GF-D8 (cell line): Measurements from ENCODE around the gene MEGF10.

Source experiments
- DNase-seq: peaks from one replicate; lab custom pipeline; 2025; lab: John Stamatoyannopoulos, UW

MEGF10 gene

DNA sequence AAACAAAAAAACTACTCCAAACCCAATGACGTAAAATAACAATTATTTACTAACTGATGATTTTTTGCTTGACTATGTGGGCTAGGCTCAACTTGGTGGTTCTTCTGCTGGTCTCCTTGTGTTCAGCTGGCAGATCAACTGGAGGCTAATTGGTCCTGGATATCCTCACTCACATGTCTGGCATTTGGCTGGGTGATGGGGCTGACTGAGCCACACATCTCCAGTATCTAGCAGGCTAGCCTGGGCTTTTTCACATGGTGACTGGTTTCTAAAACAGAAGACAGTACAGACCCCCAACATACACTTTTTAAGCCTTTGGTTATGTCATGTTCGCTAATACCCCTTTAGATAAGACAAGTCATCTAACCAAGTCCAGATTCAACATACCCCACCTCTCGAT lies 122.1 kb downstream of the MEGF10 start:
- DNase-seq, result no peak

DNA sequence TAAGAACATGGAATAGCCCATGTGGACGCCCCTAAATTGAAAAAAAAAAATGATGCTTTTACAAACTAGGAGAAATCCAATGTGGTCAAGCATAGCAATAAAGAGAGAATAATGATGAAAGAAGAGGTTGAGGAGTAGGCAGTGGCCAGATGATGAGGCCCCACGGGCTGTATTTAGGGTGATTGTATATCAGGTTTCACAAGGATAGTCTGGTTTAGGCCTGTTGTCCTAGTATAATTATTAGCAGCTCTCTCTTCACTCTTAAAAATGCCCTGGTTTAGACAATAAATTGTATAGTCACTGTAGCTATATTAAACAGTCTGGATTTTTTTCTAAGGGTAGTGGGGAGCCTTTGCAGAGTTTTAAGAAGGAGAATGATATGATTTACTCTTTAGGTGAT lies 124.4 kb downstream of the MEGF10 start:
- no peak for DNase-seq

DNA sequence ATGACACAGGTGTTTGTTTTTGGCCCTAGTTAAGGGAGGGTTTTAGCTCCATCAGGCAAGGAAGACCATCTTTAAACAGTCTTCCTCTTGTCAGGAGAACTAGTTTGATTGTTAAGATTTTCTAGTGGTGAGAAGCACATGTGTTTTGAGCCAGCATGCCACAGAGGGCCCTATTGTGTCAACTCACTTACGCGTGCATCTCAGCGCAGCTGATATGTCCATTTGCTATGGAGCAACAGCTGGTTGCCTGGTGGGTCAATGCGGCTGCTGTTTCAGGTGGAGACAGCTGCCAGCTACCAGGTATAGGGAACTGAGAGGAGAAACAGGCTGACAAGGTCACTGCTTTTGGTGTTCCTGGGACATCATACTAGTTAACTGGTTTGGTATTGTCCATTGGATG lies 126.3 kb downstream of the MEGF10 start:
- no peak for DNase-seq

DNA sequence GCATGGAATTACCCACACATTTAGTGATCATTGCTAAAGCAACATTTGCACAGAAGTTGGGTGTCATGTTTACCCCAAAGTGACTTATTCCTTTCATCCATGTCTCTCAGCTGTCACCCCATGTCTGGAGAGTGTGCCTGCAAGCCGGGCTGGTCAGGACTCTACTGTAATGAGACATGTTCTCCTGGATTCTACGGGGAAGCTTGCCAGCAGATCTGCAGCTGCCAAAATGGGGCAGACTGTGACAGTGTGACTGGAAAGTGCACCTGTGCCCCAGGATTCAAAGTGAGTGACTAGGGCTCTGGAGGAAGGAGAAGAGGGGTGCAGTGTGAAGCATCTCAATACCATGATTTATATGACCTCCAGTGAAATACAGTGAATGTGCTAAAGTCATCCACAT lies 126.9 kb downstream of the MEGF10 start:
- DNase-seq, result no peak

DNA sequence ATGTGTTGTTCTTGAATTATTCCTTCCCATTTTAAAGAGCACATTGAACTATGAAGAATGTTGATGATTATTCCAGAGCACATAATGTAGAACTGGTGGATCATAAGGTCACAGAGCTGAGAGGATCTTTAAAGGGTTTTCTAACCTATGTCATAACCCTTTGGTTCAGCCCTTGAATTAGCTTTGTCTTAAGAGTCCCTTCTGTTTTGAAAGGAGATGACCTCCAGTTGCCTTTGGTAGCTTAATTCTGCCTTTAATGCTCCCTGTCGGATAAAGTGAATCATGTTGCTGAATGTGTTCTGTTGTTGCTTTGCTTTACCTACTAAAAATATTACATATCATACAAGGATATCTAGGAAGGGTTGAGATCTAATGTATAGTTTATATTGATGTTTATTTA lies 127.8 kb downstream of the MEGF10 start:
- DNase-seq, result no peak

DNA sequence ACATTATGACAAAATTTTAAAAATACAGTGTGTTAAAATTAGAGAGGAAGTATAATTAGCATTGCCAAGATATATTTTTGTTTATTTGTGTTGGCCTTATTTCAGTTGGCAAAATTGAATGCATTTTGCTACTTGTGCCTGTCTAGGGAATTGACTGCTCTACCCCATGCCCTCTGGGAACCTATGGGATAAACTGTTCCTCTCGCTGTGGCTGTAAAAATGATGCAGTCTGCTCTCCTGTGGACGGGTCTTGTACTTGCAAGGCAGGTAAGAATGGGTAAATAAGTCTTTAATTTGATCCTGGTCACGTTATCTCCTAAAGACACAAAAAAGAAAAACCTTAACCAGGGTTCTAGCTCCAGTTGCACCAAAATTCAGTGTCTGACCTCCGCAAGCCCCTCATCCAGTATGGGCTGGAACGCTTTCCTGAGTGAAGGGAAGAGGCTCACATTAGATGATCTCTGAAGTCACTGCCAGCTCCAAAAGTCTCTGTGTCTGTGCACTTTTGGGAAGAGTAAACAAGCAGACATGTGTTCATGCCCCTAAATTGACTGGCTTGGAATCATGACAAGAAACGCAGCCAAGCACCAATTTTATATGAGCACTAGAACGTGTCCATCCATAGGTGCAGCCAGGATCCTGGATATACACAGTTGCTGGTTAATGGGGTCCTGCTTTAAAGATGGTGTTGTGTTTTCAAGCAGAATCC lies 128.5 kb downstream of the MEGF10 start:
- DNase-seq, result no peak

DNA sequence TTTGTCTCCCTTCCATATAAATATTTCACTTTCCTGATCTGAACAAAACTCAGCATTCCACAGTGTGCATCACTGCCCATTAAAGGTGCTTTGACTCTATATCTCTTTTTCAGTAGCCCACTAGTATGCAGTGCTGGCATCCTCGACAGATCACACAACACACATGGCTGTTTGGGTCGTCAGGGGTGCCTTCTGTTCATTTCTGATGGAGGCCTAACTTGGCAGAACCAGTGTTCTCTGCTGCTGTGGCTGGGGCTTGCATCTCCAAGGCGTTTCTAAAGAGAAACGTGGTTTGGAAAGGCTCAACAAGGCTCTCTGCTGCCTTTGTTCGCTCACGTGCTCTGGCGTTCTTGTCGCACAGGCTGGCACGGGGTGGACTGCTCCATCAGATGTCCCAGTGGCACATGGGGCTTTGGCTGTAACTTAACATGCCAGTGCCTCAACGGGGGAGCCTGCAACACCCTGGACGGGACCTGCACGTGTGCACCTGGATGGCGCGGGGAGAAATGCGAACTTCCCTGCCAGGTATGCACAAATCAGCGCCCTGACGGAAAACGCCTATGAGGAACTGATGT lies 129.2 kb downstream of the MEGF10 start:
- DNase-seq, result no peak

DNA sequence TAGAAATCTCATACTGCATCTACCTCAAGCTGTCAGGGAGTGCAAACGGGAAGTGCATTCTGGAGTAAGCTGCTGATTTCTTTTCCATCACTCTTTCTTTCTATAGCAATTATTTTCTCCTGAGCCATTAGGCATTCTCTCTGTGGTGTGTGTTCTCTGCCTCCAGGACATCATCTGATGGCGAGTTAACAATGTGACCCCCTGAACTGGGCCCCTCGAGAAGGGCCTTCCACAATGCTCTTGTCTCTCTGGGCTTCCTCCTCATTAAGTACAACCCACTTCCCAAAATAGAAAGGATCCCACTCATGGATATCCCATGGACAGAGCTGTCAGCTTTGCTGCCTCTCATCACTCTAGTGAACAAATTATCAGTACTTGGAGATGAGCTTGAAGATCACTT lies 130.2 kb downstream of the MEGF10 start:
- no peak for DNase-seq

DNA sequence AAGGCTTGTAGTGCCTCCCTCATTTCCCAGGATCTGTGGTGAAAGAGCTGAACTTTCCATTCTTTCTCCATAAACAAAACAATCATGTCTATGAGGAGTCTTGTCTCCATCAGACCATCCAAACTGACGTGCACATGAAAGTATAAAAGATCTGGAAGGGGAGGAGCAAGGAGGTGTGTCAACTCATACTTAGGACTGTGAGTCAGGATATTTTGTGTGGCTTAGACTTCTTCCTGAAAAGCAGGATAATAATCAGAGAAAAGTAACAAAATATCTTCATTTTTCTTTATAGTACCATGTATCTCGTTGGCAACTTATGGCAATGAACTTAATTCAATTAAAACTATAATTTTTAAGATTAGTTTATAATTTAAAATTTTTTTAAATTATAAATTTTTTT lies 130.9 kb downstream of the MEGF10 start:
- no peak for DNase-seq

DNA sequence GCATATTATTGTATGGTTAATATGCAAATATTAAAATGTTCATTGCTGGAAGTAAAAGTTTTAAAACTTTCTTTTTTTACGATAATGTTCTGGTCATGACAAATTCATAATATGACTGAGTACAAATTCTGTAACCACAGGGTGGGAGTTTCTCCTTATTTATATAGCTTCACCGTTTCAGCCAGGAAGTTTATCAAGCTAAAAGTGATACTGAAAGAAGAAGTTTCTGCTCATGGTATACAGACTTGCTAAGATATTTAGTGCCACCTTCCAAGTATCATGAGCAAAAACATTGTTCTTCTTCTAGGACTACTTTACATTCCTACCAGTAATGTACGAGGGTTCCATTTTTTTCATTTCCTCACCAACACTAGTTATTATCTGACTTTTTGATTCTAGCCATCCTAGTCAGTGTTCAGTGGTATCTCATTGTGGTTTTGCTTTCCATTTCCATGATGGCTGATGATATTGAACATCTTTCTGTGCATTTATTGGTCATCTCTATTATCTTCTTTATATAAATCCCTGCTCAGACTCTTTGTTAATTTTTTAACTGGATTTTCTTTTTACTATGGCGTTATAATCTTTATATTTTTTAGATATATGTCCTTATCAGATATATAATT lies 132.7 kb downstream of the MEGF10 start:
- no peak for DNase-seq

DNA sequence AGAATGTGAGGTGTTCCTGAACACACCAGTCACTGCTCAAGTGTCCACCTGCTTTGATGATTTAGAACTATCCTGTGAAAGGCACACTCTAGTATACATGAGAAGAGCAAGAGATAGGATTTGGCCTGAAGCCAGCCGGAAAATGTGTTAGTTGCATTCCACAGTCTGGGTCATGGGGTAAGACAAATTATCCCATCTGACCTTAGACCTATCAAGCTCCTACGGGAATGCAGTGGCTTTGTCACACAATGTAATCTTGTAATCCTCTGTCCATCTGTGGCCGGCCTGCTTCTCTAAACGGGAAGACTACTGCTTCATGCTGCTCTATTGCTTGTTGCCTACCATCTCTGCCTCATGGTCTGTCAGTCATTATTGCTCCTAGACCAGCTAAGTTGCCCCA lies 134.4 kb downstream of the MEGF10 start:
- DNase-seq, result no peak

DNA sequence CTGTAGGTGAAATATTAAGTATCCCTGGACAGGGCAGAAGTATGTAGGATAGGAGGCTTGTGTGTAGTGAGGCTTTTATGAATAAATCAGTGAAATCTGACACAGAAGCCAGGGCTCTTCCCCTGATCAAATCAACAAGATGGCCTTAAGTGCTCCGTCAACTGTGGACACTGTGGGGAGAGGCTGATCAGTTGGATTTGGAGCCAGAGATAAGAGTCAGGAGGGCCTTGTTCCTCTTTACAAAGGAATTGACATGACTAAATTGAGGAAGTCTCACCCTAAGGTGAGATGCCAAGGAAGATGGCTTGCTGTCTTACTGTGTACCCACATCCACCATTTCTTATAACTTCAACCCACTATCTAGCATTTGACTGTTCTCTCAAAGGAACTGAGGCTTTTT lies 135.3 kb downstream of the MEGF10 start:
- no peak for DNase-seq

DNA sequence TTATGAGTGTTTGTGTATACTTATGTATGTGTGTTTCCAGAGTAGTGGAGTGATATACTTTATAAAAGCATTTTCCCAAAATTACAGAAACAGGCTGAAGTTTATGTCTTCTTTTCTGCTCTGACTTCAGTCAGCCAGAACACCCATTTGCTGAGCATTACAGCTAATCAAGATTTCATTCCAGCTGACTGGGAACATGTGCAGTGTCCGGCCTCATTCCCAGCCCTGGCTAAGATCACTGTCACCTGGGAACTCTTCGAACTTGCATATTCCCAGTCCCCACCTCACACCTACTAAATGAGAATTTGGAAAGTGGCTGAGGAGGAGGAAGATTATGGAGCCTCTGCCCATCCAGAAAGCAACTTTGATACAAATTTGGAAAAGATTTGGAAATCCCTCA lies 136.1 kb downstream of the MEGF10 start:
- no peak for DNase-seq

DNA sequence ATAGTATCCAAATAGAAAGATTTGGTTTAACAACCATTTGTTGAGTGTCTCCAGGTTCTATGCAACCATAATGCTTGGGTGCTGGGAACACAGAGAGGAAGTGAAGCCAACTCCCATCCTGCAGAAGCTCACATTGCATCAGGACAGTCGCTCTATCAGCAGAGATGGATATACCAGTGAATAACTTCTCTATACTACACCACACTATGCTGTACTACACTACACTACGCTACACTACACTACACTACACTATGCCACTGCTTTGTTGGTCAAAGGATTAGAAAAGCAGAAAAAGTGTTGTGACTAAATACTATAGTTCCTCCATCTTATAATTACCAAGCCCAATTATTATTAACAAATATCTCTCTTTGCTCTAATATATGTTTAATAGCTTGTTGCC lies 137.7 kb downstream of the MEGF10 start:
- no peak for DNase-seq

DNA sequence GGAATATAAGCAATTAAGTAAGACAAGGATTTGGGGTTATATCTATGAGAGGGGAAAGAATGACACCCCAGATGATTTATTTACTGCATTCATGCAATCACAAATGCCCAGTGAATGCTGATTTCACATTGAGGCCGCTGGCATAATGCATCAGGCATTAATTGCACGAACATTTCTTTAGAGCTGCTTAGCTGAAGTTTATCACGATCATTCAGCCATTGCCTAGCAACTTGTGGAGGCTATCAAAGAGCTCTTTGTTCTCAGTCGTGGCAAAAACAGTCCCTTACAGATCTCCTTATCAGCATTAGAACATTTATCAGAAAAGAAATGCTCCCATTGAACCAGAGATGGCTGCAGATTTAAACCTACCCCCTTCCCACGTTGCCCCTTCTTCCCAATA lies 138.2 kb downstream of the MEGF10 start:
- no peak for DNase-seq

DNA sequence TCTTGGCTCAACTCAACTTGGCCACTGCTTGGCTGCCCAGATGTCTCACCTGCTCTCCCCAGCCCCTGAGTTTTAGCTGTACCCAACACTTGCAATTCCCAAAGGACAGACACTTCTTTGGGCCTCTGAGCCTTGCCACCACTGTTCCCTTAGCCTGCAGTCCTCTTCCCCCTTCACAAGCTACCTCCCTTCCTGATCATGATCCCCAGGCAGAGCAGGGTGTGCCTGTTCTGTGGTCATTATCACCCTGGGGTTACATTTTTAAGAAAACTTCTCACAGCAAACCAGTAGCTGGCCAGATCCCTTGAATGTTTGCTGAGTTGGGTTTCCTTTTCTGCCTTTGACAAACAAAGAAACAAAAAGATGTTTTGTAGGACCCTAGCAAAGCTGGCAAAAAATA lies 139.3 kb downstream of the MEGF10 start:
- no peak for DNase-seq

DNA sequence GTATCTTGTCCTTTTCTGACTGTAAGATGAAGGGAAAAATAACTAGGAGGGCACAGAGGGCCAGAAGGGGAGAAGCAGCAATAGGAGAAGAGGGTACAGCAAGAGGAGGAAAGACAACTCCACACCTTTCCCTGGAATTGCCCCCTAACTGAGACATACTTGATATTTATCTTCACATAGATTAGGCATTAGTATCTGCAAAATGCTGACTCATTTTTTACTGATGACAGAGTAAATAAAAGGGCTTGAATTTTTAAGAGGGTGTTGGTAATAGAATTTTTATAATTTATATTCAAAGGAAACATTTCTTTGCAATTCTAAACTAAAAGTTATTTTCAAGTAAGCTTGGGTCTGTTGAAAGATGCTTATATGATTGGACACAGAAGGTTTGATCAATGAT lies 140.0 kb downstream of the MEGF10 start:
- DNase-seq, result no peak

DNA sequence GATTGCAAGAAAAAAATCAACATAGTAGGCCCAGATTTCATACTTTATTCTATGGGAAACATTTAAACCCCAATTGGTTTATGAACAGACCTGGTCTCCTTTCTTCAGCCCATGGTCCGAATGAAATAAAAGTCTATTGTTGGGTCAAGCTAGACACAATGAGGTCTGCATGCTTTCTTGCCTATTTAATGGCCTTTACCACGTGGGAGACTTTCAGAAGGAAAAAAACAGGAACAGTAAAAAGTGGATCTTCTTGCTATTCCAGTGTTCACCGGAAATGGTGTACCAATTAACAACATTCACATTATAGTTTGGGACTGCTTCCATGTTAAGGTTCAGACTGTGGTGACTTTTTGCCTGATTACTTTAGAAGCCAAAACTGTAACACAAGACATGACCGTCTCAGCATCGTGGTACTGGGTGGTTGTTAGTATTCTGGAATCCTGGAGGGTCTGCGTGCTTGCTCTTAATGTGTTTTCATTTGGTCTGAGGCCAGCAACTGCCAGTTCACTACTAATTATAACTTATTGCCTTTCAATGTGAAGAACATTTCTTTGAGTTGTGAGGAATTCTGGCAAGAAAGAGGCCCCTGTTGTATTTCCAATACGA lies 141.5 kb downstream of the MEGF10 start:
- DNase-seq, result no peak

DNA sequence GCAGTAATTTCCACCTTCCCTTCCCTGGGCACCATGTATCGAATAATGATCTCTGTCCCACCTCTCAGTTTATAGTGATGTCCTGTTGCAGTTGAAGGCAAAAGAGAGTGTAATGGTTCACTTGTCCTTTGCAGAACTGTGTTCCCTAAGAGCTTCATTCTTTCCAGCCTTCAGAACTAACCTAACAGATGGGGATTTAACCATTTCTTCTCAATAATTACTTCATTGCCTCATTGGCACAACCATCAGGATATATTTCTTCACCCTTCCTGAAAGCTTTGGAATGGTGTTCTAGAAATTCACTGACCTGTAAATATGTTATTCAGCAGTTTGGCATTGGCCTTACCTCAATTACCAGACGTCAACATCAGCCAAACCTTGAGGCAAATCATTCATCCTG lies 142.9 kb downstream of the MEGF10 start:
- no peak for DNase-seq

DNA sequence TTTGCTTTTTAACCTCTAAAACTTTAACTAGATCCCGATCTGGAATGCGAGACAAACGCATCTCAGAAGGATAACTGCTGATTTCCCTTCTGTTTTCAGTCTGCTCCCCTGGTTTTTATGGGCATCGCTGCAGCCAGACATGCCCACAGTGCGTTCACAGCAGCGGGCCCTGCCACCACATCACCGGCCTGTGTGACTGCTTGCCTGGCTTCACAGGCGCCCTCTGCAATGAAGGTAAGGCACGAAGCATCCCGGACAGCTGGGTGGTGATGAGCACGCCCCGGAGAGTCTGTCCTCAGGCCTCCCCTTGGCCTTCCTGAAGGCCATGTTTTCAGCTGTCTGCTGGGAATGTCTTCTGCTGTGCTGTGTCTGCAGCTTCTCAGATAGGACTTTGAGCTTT lies 144.0 kb downstream of the MEGF10 start:
- no peak for DNase-seq

DNA sequence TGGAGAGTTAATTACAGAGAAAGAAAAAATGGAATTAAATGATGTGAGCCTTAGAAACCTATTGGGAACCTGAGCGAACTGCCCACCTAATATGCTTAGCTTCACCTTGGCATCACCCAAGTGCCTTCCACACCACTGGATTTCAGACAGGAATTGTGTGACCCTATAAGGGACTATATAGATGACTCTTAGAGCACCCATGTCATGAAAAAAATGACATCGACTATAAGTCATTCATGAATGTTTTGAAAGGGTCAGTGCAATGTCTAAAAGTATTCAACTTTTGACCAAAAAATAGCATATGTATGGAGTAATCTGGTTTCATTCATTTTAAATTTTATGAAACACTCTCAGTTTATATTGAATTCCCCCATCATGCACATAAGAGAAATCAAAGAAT lies 145.2 kb downstream of the MEGF10 start:
- no peak for DNase-seq

DNA sequence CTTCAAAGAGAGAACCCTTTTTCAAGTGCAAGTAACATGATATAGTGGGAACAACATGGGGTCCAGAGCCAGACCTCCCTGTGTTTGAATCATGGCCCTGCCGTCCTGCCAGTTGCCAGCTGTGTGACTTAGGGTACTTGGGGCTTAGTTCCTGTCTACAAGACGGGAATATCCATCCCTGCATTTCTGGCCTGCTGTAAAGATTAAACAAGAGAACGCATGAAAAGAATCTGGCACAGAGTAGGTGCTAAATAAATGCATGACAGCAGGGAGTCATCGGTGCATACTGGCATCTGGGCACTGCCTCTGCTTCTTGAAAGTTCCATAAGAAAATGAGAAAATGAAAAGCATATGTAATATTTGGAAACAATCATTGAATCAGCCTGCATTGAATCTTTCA lies 149.0 kb downstream of the MEGF10 start:
- no peak for DNase-seq

DNA sequence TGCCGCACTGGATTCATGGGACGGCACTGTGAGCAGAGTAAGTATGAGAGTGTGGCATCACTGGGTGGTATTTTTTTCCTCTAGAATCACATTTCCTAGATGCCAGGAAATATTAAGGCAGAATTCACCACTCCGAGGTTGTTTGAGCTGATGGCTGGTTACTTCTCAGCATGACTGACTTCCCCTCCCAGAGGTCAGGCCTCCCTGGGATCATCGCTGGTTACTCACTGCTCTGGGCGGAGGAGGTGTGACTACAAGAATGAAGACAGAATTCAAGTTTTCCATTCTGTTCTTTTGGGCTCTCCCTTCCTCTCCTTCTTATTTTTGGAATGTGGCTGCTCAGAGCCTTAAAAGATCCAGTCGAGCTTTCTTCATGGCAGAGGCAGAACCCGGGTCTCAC lies 150.2 kb downstream of the MEGF10 start:
- DNase-seq, result no peak
